GM19193 (cell line): Measurements from ENCODE around the gene COL4A3.

Source experiments
- POLR2A ChIP-seq: IDR thresholded peaks from 4 replicates; pipeline ENCODE4 v1.6.1; 2011; ENCODE audit not compliant: insufficient read depth, insufficient read length; ENCODE audit errors: extremely low read depth

COL4A3 gene

GRCh38 chr2:227295806-227296205 lies 131.4 kb downstream of the COL4A3 start:
- TF ChIP-seq POLR2A = no peak

- no peak for TF ChIP-seq POLR2A
These were observed 132.4 kb downstream of the COL4A3 start for GRCh38 chr2:227296671-227297405.

GRCh38 chr2:227301523-227301922 lies 137.1 kb downstream of the COL4A3 start:
- no peak for TF ChIP-seq POLR2A

- no peak for TF ChIP-seq POLR2A
These were observed 144.4 kb downstream of the COL4A3 start for GRCh38 chr2:227308784-227309183.

GRCh38 chr2:227310756-227311110 lies 146.3 kb downstream of the COL4A3 start:
- TF ChIP-seq POLR2A = no peak

- no peak for TF ChIP-seq POLR2A
These were observed 147.6 kb downstream of the COL4A3 start for GRCh38 chr2:227311861-227312506.

GRCh38 chr2:227312579-227312978 lies 148.2 kb downstream of the COL4A3 start:
- TF ChIP-seq POLR2A = no peak

- TF ChIP-seq POLR2A = no peak
These were observed 148.9 kb downstream of the COL4A3 start for GRCh38 chr2:227313310-227313709.

- no peak for TF ChIP-seq POLR2A
These were observed 153.4 kb downstream of the COL4A3 start for GRCh38 chr2:227317834-227318233.

GRCh38 chr2:227320305-227321094 lies 156.1 kb downstream of the COL4A3 start:
- TF ChIP-seq POLR2A = no peak

- no peak for TF ChIP-seq POLR2A
These were observed 158.2 kb downstream of the COL4A3 start for GRCh38 chr2:227322530-227323205.

GRCh38 chr2:227323818-227324217 lies 159.4 kb downstream of the COL4A3 start:
- TF ChIP-seq POLR2A = no peak

GRCh38 chr2:227324642-227324994 lies 160.2 kb downstream of the COL4A3 start:
- no peak for TF ChIP-seq POLR2A

GRCh38 chr2:227324995-227325838 lies 160.8 kb downstream of the COL4A3 start, which contains the start of gene MFF:
TSS of gene MFF (plus strand) at chr2:227325251. CDS start at chr2:227330666, 5,415 bp downstream.
- TF ChIP-seq POLR2A = peak; percentile 70
